ENCODE results near the gene GNAQ.

- TF ChIP-seq EZH2 (IDR thresholded peaks at IDR 0.05; ENCODE audit: low read length), result no peak
- no peak for TF ChIP-seq CTCF (optimal IDR thresholded peaks at IDR 0.05 in 1 of 3, IDR thresholded peaks at IDR 0.05 in 1 of 3, conservative IDR thresholded peaks at IDR 0.05 in 1 of 3; ENCODE audit: extremely low read depth in 1 of 3, insufficient read depth in 2 of 3, low read length in 3 of 3)
Observed at GRCh38 chr9:77712533-77713130, 319.0 kb downstream of the GNAQ start.

Data from keratinocyte (primary cell).